PC-3 (cell line): ENCODE data around the gene SDK1. TPM values are rescaled to one million over a fixed set of nuclear protein-coding genes. Genes with fewer than 3 reads are reported as not detected.

ENCODE experiments used
- ATAC-seq: fragments of 200-7000 bp; cut with Tn5 transposase; 2 replicates; pipeline ENCODE4 v1.9.1; 2020; ENCODE audit warnings: mild to moderate bottlenecking, moderate library complexity
- BruUV-seq: library from RNA; stranded (reverse); fragments of 400-500 nt; replicated peaks from 2 replicates; lab custom pipeline; 2021; lab: Mats Ljungman, UMichigan
- CTCF ChIA-PET: fragments of 300-600 bp; sonication (Branson Sonifier 250); formaldehyde crosslinking; loops from one replicate; lab custom pipeline; 2022; ENCODE audit warnings: antibody characterized with exemption; lab: Charles Lee
- POLR2A ChIA-PET: fragments of 300-600 bp; sonication (Branson Sonifier 250); formaldehyde crosslinking; loops from one replicate; lab custom pipeline; 2022; ENCODE audit warnings: antibody characterized with exemption; ENCODE audit not compliant: unreplicated experiment; lab: Charles Lee
- DNase-seq: peaks from one replicate; pipeline ENCODE4 v3.0.0-alpha.2; 2015
- H2AFZ ChIP-seq: fragments of 300-600 bp; sonication (generic); 2 replicates; pipeline ENCODE4 v1.6.0; 2016; ENCODE audit warnings: antibody characterized with exemption, low read length
- H3F3A ChIP-seq: fragments of 300-600 bp; sonication (generic); one replicate; pipeline ENCODE4 v1.6.0; 2017; ENCODE audit warnings: antibody characterized with exemption, low read length, control low read depth, mild to moderate bottlenecking; ENCODE audit not compliant: unreplicated experiment
- H3K27ac ChIP-seq: fragments of 300-600 bp; sonication (generic); 2 replicates; pipeline ENCODE4 v1.5.1; 2016; ENCODE audit warnings: mild to moderate bottlenecking, low read length
- H3K27me3 ChIP-seq: fragments of 300-600 bp; sonication (generic); 2 replicates; pipeline ENCODE4 v1.6.1; 2016; ENCODE audit warnings: low read length, mixed read lengths
- H3K36me3 ChIP-seq: fragments of 300-600 bp; sonication (generic); 2 replicates; pipeline ENCODE4 v1.6.1; 2016; ENCODE audit warnings: low read depth, mixed run types, low read length, mixed read lengths
- H3K4me1 ChIP-seq: fragments of 300-600 bp; sonication (generic); 2 replicates; pipeline ENCODE4 v1.5.1; 2016; ENCODE audit warnings: low read length; ENCODE audit not compliant: insufficient read depth
- H3K4me2 ChIP-seq: fragments of 300-600 bp; sonication (generic); 2 replicates; pipeline ENCODE4 v1.6.0; 2016; ENCODE audit warnings: low read length
- H3K4me3 ChIP-seq: fragments of 300-600 bp; sonication (generic); 2 replicates; pipeline ENCODE4 v1.5.1; 2016; ENCODE audit warnings: mild to moderate bottlenecking, low read length, mixed read lengths
- H3K79me2 ChIP-seq: fragments of 300-600 bp; sonication (generic); 2 replicates; pipeline ENCODE4 v1.6.1; 2017; ENCODE audit warnings: low read length, mixed read lengths
- H3K9ac ChIP-seq: fragments of 300-600 bp; sonication (generic); 2 replicates; pipeline ENCODE4 v1.6.0; 2016; ENCODE audit warnings: mild to moderate bottlenecking, low read length
- H3K9me2 ChIP-seq: fragments of 300-600 bp; sonication (generic); replicated peaks from 2 replicates; pipeline ENCODE4 v1.6.1; 2016; ENCODE audit warnings: mixed run types, low read length, mixed read lengths
- H3K9me3 ChIP-seq: fragments of 300-600 bp; sonication (generic); 2 replicates; pipeline ENCODE4 v1.6.1; 2016; ENCODE audit warnings: low read length, mixed read lengths
- H4K20me1 ChIP-seq: fragments of 300-600 bp; sonication (generic); 2 replicates; pipeline ENCODE4 v1.6.1; 2016; ENCODE audit warnings: low read length, mixed read lengths
- EZH2 ChIP-seq: fragments of 300-600 bp; sonication (generic); IDR thresholded peaks from one replicate; pipeline ENCODE4 v1.6.1; 2017; ENCODE audit warnings: antibody characterized with exemption, mild to moderate bottlenecking, low read length; ENCODE audit not compliant: unreplicated experiment
- EZH2phosphoT487 ChIP-seq: fragments of 300-600 bp; sonication (generic); IDR thresholded peaks from 2 replicates; pipeline ENCODE4 v1.6.1; 2018; ENCODE audit warnings: mild to moderate bottlenecking, antibody characterized with exemption, low read length, borderline replicate concordance
- intact Hi-C: fragments of 100-400 bp; cut with micrococcal nuclease; formaldehyde crosslinking; loops from 2 replicates; pipeline ENCODE4 v1.9.0; 2023
- total RNA-seq: library from RNA; depleted of rRNA; stranded (reverse); fragments of >200 nt; gene quantifications from 2 replicates; pipeline ENCODE4 v1.2.3, GENCODE V29; 2014
- TF ChIP-seq, protein P1 (sequence below): fragments of 300-600 bp; sonication (generic); conservative IDR thresholded peaks from 2 replicates; pipeline ENCODE4 v1.5.1; 2017; ENCODE audit warnings: antibody characterized with exemption, low read depth, mild to moderate bottlenecking, low read length

The SDK1 gene
- total RNA-seq, 1 experiment from 2014 or later = 2.8 TPM

DNA sequence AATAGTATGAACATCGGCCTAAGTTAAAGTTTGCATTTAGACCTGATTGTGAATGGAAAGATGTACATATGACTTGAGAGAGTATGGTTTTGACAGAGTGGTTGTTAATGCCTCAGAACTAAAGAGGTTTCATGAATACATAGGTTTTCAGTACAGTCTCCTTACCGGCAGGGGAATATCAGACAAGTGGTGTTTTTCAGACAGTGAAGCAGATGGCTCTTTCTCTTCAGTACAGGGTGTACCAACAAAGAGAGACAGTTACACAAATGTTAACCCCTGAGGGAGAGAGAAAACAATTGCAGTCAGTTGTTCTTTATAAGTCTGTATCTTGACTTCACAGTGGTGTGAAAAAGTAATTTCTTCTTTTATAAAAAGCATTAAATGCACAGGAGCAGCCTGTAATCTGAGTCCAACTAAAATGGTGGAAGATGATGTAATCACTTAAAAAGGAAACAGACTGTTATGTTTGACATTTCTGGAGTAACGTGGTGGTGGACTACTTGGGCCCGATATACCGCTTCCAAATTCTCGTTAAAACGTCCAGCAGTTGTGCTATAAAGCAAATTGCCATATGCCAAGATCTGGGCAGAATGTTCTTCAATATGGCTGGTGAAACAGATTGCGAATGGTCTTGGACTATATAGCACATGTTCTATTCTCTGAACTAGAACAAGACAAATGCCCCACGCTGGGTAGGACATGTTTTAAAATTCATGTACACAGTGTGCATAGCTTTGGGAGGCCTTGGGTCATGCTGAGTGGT, 69.2 kb downstream of the SDK1 start:
- Histone ChIP-seq H4K20me1 (no peaks in the 10 kb centered on the region), H3K27ac (no peak overlapping the region), H3K9ac (no peak overlapping the region), H3K9me3 (no peaks in the 10 kb centered on the region), H3K4me3 (no peak overlapping the region), H3K9me2 (no peaks in the 10 kb centered on the region), H3K36me3 (no peaks in the 10 kb centered on the region), H2AFZ (no peak overlapping the region), H3K79me2 (no peaks in the 10 kb centered on the region), H3F3A (no peaks in the 10 kb centered on the region), H3K4me2 (no peak overlapping the region), H3K27me3 (peaks cover 4% of the 10 kb centered on the region; the same call in 1 of the 2 replicates), H3K4me1 (peaks cover 8% of the 10 kb centered on the region)
- TF ChIP-seq EZH2 (no peak), EZH2phosphoT487 (no peak)
- TF ChIP-seq, protein P1, sequence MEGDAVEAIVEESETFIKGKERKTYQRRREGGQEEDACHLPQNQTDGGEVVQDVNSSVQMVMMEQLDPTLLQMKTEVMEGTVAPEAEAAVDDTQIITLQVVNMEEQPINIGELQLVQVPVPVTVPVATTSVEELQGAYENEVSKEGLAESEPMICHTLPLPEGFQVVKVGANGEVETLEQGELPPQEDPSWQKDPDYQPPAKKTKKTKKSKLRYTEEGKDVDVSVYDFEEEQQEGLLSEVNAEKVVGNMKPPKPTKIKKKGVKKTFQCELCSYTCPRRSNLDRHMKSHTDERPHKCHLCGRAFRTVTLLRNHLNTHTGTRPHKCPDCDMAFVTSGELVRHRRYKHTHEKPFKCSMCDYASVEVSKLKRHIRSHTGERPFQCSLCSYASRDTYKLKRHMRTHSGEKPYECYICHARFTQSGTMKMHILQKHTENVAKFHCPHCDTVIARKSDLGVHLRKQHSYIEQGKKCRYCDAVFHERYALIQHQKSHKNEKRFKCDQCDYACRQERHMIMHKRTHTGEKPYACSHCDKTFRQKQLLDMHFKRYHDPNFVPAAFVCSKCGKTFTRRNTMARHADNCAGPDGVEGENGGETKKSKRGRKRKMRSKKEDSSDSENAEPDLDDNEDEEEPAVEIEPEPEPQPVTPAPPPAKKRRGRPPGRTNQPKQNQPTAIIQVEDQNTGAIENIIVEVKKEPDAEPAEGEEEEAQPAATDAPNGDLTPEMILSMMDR = no peak
- ChIA-PET CTCF (no interaction called here), POLR2A (no interaction called here)
- intact Hi-C loops = no loop called here
- no TSS peak for BruUV-seq
- no peak for DNase-seq
- ATAC-seq = no peak

DNA sequence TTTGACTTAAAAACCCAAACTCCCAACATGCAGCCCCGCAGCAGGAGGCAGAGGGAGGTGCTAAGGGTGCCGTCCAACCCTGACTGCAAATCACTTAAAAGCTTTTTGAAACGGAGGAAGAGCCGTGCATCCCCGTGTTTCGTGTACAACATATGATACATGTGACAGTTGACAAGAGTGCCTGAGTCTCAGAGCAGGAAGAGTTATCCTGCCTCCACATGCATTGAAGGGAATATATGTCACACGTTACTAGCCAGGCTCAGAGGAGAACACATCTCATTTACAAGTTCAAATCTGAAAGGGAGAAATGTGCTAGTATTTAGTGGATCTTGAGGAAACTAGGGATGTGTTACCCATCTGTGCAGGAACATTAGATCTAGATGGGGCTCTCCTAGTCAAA, 69.9 kb downstream of the SDK1 start:
- Histone ChIP-seq H3K4me3 (no peak overlapping the region), H3K36me3 (no peaks in the 10 kb centered on the region), H3K4me1 (peaks cover 8% of the 10 kb centered on the region), H3K27ac (no peak overlapping the region), H3K9me3 (no peaks in the 10 kb centered on the region), H3K9ac (no peak overlapping the region), H3K9me2 (no peaks in the 10 kb centered on the region), H4K20me1 (no peaks in the 10 kb centered on the region), H3K79me2 (no peaks in the 10 kb centered on the region), H2AFZ (no peak overlapping the region), H3K27me3 (peaks cover 4% of the 10 kb centered on the region; the same call in 1 of the 2 replicates), H3F3A (no peaks in the 10 kb centered on the region), H3K4me2 (no peak overlapping the region)
- CTCF ChIA-PET = no interaction called here
- no TSS peak for BruUV-seq
- no peak for TF ChIP-seq EZH2phosphoT487
- TF ChIP-seq, protein P1 = no peak
- TF ChIP-seq EZH2 = no peak
- ATAC-seq (no peak), DNase-seq (no peak)
- intact Hi-C loops = no loop called here
- POLR2A ChIA-PET = no interaction called here

DNA sequence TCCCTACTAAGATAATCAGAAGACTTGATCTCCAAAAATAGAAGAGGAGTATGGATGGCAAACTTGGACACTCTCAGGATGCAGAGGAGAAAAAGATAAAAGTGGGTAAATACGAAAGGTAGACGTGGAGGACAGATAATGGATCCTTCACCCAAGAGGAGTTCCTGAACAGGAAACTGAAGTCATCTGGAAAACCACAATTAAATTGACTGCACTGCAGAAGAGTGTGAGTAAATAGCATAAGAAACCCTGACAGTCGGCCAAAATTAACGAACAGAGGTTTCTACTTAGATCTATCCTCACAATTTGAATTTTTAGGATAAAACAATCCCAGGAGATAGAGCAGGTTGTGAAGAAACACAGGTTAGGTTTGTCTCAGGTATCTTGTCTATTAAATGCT, 70.5 kb downstream of the SDK1 start:
- POLR2A ChIA-PET = no interaction called here
- no TSS peak for BruUV-seq
- intact Hi-C loops = no loop called here
- Histone ChIP-seq H3K9me3 (no peaks in the 10 kb centered on the region), H3K79me2 (no peaks in the 10 kb centered on the region), H3K9me2 (no peaks in the 10 kb centered on the region), H3K27me3 (peaks cover 4% of the 10 kb centered on the region; the same call in 1 of the 2 replicates), H3K4me2 (0 out of 2 replicates have a peak overlapping the region, but pooled peaks have one; percentile 16), H3K36me3 (no peaks in the 10 kb centered on the region), H2AFZ (no peak overlapping the region), H3K27ac (no peak overlapping the region), H4K20me1 (no peaks in the 10 kb centered on the region), H3F3A (no peaks in the 10 kb centered on the region), H3K4me1 (peaks cover 8% of the 10 kb centered on the region), H3K4me3 (no peak overlapping the region), H3K9ac (no peak overlapping the region)
- CTCF ChIA-PET = no interaction called here
- peak; percentile 66; the same call in 1 of the 2 replicates for ATAC-seq
- no peak for TF ChIP-seq EZH2
- no peak for TF ChIP-seq EZH2phosphoT487
- TF ChIP-seq, protein P1 = no peak
- no peak for DNase-seq
